MCF 10A (cell line): Measurements from ENCODE around the gene NLRP9. TPM values are rescaled to one million over a fixed set of nuclear protein-coding genes. Genes with fewer than 3 reads are reported as not detected.

Experiments
- BruUV-seq: library from RNA; stranded (reverse); fragments of 400-500 nt; replicated peaks from 2 replicates; lab custom pipeline; 2021; lab: Mats Ljungman, UMichigan
- CTCF ChIA-PET: fragments of 300-600 bp; sonication (Branson Sonifier 250); formaldehyde crosslinking; extraction: SDS; loops from one replicate; lab custom pipeline; 2021; ENCODE audit warnings: antibody characterized with exemption, inconsistent platforms; lab: Yijun Ruan, JAX
- POLR2A ChIA-PET: fragments of 300-600, 350-650 bp; sonication (Branson Sonifier 250); formaldehyde crosslinking; extraction: SDS; loops from one replicate; lab custom pipeline; 2020; ENCODE audit warnings: antibody characterized with exemption, inconsistent platforms; lab: Yijun Ruan, JAX
- DNase-seq: peaks from one replicate; pipeline ENCODE4 v3.0.0-alpha.2; 2018; ENCODE audit not compliant: unreplicated experiment
- H3K27ac Mint-ChIP-seq: one replicate; pipeline ENCODE4 v1.8.0; 2022; ENCODE audit warnings: mild to moderate bottlenecking, low read depth, mixed read lengths; ENCODE audit not compliant: unreplicated experiment
- H3K27me3 Mint-ChIP-seq: one replicate; pipeline ENCODE4 v1.8.0; 2022; ENCODE audit warnings: mixed read lengths; ENCODE audit not compliant: insufficient read depth, unreplicated experiment
- H3K36me3 Mint-ChIP-seq: one replicate; pipeline ENCODE4 v1.8.0; 2022; ENCODE audit warnings: mild to moderate bottlenecking, moderate library complexity, mixed read lengths; ENCODE audit not compliant: insufficient read depth, unreplicated experiment
- H3K4me1 Mint-ChIP-seq: one replicate; pipeline ENCODE4 v1.8.0; 2022; ENCODE audit warnings: mixed read lengths; ENCODE audit not compliant: insufficient read depth, unreplicated experiment
- H3K4me3 Mint-ChIP-seq: one replicate; pipeline ENCODE4 v1.8.0; 2022; ENCODE audit warnings: mild to moderate bottlenecking, moderate library complexity, mixed read lengths; ENCODE audit not compliant: unreplicated experiment
- H3K9me3 Mint-ChIP-seq: one replicate; pipeline ENCODE4 v1.8.0; 2022; ENCODE audit warnings: mixed read lengths; ENCODE audit not compliant: unreplicated experiment
- CTCF ChIP-seq: fragments of 200-600 bp; IDR thresholded peaks from one replicate; pipeline ENCODE4 v1.8.0; 2022; ENCODE audit warnings: antibody characterized with exemption, mild to moderate bottlenecking; ENCODE audit not compliant: unreplicated experiment
- intact Hi-C: fragments of 100-400 bp; cut with micrococcal nuclease; formaldehyde crosslinking; loops from 2 replicates; pipeline ENCODE4 v1.14.1; 2022
- total RNA-seq: library from RNA; stranded (reverse); gene quantifications from 2 replicates; pipeline ENCODE4 v1.2.3, GENCODE V29; 2022

Gene NLRP9
- total RNA-seq, 1 experiment from 2014 or later, result not detected

DNA sequence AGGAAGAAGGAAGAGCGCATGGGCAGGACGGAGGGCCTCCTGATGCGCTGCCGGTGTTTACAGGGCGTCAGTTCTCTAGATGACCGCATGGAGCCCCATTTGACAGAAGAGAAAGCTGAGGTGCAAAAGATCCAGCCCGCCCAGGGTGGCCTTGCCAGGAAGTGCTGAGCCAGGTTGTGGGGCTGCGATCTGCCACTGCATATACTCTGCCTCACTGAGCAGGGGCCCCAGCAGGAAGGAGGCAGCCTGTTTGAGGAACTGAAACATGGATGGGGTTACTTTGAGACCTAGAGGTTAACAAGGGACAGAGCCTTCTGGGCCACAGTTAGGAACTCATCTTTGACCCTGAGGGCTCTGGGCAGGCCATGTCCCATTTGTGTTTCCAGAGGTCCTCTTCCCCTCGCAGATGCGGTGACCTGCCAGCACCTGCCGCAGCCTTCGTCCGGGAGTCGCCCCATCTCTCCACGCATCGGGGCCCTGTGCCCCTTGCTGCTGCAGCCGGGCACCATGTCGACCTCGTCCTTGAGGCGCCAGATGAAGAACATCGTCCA, 60.0 kb downstream of the NLRP9 start:
- POLR2A ChIA-PET, result interaction anchor here (0.6 kb wide), 1 partner anchor 279 kb away, joined by 6 read pairs; no protein-coding TSS in a partner anchor
- H3K9me3 Mint-ChIP-seq, result no peaks in the 10 kb centered on the region
- DNase-seq, result no peak
- CTCF ChIA-PET, result interaction anchor here (0.6 to 1.1 kb wide), 2 partner anchors 12 to 1120 kb away, joined by 3 to 4 read pairs; no protein-coding TSS in a partner anchor
- peaks cover 35% of the 10 kb centered on the region for H3K36me3 Mint-ChIP-seq
- H3K4me3 Mint-ChIP-seq, result peak overlapping the region; percentile 30
- intact Hi-C loops, result no loop called here
- no peak overlapping the region for H3K27ac Mint-ChIP-seq
- H3K4me1 Mint-ChIP-seq, result peaks cover 24% of the 10 kb centered on the region
- BruUV-seq, result no TSS peak
- H3K27me3 Mint-ChIP-seq, result no peaks in the 10 kb centered on the region
- TF ChIP-seq CTCF, result no peak

DNA sequence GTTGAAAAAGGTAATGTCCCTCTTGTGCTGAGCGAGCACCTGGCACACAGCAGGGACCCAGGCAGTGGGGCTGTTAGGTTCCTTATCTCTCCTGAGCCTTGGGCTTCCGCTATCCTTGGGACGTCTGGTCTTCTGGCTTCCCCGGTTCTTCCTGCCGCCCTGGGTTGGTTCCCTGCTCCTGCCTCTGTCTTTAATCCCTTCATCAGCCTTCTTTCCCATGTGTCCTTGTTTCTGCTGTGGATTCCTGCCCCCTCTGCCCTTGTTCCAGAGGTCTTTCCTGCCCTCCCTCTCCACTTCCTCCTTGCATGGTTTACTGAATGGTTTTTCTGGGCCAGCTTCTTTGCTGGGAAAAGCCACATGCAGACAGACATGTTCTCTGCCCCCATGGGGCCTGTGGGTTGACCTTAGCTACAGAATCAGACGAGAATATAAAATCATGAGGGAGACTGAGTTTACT, 60.6 kb downstream of the NLRP9 start:
- H3K36me3 Mint-ChIP-seq, result peaks cover 41% of the 10 kb centered on the region
- intact Hi-C loops, result no loop called here

GRCh38 chr19:55676889-55677505, 61.2 kb downstream of the NLRP9 start:
- no TSS peak for BruUV-seq
- intact Hi-C loops, result no loop called here
- DNase-seq, result no peak
- Mint-ChIP-seq H3K27ac (peak overlapping the region; percentile 85), H3K9me3 (no peaks in the 10 kb centered on the region), H3K4me3 (peak overlapping the region; percentile 87), H3K27me3 (no peaks in the 10 kb centered on the region), H3K36me3 (peaks cover 47% of the 10 kb centered on the region), H3K4me1 (peaks cover 24% of the 10 kb centered on the region)
- TF ChIP-seq CTCF, result no peak
- ChIA-PET POLR2A (interaction anchor here (0.6 to 1.6 kb wide), 5 partner anchors 11 to 225 kb away, joined by 3 to 9 read pairs (median 4); no protein-coding TSS in a partner anchor), CTCF (interaction anchor here (0.8 to 1.1 kb wide), 4 partner anchors 10 to 1024 kb away, joined by 3 to 4 read pairs (median 3); no protein-coding TSS in a partner anchor)

More for the DNA sequence above, 60.6 kb downstream of the NLRP9 start:
- ChIA-PET CTCF (interaction anchor here (1.1 kb wide), 1 partner anchor 12 kb away, joined by 3 read pairs; no protein-coding TSS in a partner anchor), POLR2A (no interaction called here)
- TF ChIP-seq CTCF, result no peak
- Mint-ChIP-seq H3K9me3 (no peaks in the 10 kb centered on the region), H3K27me3 (no peaks in the 10 kb centered on the region), H3K4me3 (peak overlapping the region; percentile 30), H3K27ac (no peak overlapping the region), H3K4me1 (peaks cover 24% of the 10 kb centered on the region)
- no peak for DNase-seq
- no TSS peak for BruUV-seq

DNA sequence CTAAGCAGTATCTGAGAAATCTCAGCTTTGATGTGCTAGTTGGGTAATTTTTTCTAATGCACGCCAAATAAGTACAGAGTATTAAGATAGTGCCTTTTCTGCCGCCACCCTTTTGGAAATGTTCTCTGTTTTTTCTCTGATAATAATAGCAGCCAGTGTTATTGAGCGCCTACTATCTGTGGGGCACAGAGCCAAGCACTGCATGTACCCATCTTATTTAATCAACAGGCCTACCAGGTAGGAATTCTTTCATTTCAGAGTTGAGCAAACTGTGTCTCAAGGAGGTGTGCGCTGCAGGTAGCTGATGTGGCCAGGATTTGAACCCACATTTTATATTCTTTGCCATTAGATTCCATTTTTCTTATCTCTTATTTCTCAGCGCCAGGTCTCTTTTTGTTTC, 61.8 kb downstream of the NLRP9 start:
- Mint-ChIP-seq H3K27ac (peak overlapping the region; percentile 85), H3K36me3 (peaks cover 53% of the 10 kb centered on the region), H3K9me3 (no peaks in the 10 kb centered on the region), H3K27me3 (no peaks in the 10 kb centered on the region), H3K4me1 (peaks cover 28% of the 10 kb centered on the region), H3K4me3 (peak overlapping the region; percentile 87)
- BruUV-seq, result no TSS peak
- intact Hi-C loops, result no loop called here
- CTCF ChIA-PET, result interaction anchor here (0.8 to 1.1 kb wide), 3 partner anchors 9 to 1024 kb away, joined by 3 to 4 read pairs (median 3); no protein-coding TSS in a partner anchor
- DNase-seq, result no peak
- POLR2A ChIA-PET, result interaction anchor here (0.6 to 1.6 kb wide), 8 partner anchors 11 to 225 kb away, joined by 3 to 9 read pairs (median 4); partner anchors contain the start of genes CCDC106 and ZNF581
- no peak for TF ChIP-seq CTCF
